H1 (cell line): ENCODE results near the gene NOXO1. TPM values are rescaled to one million over a fixed set of nuclear protein-coding genes. Genes with fewer than 3 reads are reported as not detected.

Experiments used
- POLR2AphosphoS5 ChIP-seq: IDR thresholded peaks from 2 replicates; pipeline ENCODE4 v1.6.1; 2011; ENCODE audit warnings: low read depth, low read length
- YY1 ChIP-seq: IDR thresholded peaks from 2 replicates; pipeline ENCODE4 v1.6.1; 2011; ENCODE audit warnings: low read depth, mild to moderate bottlenecking, low read length
- polyA plus RNA-seq, 7 experiments: library from polyadenylated mRNA; depleted of rRNA in 3 of 7; stranded (reverse) in 5 of 7; unstranded in 2 of 7; fragments of >200 nt in 5 of 7; fragments of 200-250 nt in 2 of 7; gene quantifications; 1 replicate in 5 of 7; 2 replicates in 1 of 7; 4 replicates in 1 of 7; pipeline versions ENCODE4 v1.2.1 to v1.2.3, GENCODE V29; 2011 to 2013; ENCODE audit warnings: missing spikeins in 2 of 7, mixed read lengths in 2 of 7
- total RNA-seq: library from RNA; stranded (reverse); fragmentation: NEBNext Ultra II Directional; extraction: Animal tissue kit (Norgen Biotek cat#: 25700); gene quantifications from 2 replicates; pipeline ENCODE4 v1.2.1, GENCODE V29; 2021

The NOXO1 gene
- total and polyA plus RNA-seq, 2 of the 8 experiments (the other 6 are each of a cell fraction or from before 2014, with no cell fraction given): 1.3 to 2.5 TPM

DNA sequence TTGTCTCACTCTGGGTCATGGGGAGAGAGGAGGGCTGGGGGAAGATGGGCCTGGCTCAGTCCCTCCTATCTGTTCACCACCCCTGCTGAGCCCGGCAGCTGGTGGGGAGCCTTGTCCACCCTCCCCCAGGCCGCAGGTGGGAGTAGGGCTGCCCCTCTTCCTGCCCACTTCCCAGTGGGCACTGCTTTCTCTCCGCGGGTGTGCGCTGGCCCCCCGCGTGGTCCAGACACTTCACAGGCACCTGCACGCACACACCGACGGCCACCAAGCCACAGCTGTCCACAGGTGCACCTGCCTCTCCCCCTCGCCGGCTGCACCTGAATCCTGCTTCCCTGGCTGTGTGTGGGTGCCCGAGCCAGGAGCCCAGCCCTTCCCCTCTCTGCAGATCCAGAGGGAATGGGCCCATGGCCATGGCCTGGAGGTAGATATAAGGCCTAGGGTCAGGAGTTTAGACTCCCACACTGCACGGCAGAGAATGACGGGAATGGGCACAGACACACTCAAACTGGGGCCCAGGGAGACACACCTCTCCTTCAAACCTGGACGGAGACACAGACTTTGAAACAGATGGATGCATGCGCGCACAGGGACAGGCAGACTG is 47.5 kb upstream of the NOXO1 start (continued):
- no peak for TF ChIP-seq YY1
- no peak for TF ChIP-seq POLR2AphosphoS5
- TF ChIP-seq, all 59 proteins: peak for 0
